GM23338 (cell line): Measurements from ENCODE around the gene FAM3D. TPM values are rescaled to one million over a fixed set of nuclear protein-coding genes. Genes with fewer than 3 reads are reported as not detected.

Experiments
- ATAC-seq: fragments of 200-7000 bp; cut with Tn5 transposase; 3 replicates; pipeline ENCODE4 v1.9.1; 2020
- DNase-seq: peaks from one replicate; pipeline ENCODE4 v3.0.0-alpha.2; 2015; ENCODE audit warnings: low spot score
- H2AFZ ChIP-seq: fragments of 200-600 bp; sonication (generic); 2 replicates; pipeline ENCODE4 v1.8.0; 2016; ENCODE audit warnings: antibody characterized with exemption, mild to moderate bottlenecking, moderate library complexity
- H3F3A ChIP-seq: fragments of 200-600 bp; sonication (generic); replicated peaks from 2 replicates; pipeline ENCODE4 v1.8.0; 2017; ENCODE audit warnings: antibody characterized with exemption, mixed run types, low read depth
- H3K27ac ChIP-seq: fragments of 200-600 bp; sonication (generic); 2 replicates; pipeline ENCODE4 v1.6.1; 2016; ENCODE audit warnings: low read depth
- H3K27me3 ChIP-seq: fragments of 200-600 bp; sonication (generic); 2 replicates; pipeline ENCODE4 v1.8.0; 2016; ENCODE audit warnings: mild to moderate bottlenecking, mixed run types, moderate library complexity; ENCODE audit not compliant: insufficient read depth
- H3K36me3 ChIP-seq: fragments of 200-600 bp; sonication (generic); 2 replicates; pipeline ENCODE4 v1.8.0; 2016; ENCODE audit warnings: mild to moderate bottlenecking; ENCODE audit not compliant: insufficient read depth
- H3K4me1 ChIP-seq: fragments of 200-600 bp; sonication (generic); 2 replicates; pipeline ENCODE4 v1.8.0; 2016; ENCODE audit warnings: mild to moderate bottlenecking, moderate library complexity; ENCODE audit not compliant: insufficient read depth
- H3K4me2 ChIP-seq: fragments of 200-600 bp; sonication (generic); 2 replicates; pipeline ENCODE4 v1.7.1; 2017; ENCODE audit warnings: mixed run types
- H3K4me3 ChIP-seq: fragments of 200-600 bp; sonication (generic); 2 replicates; pipeline ENCODE4 v1.6.1; 2016; ENCODE audit warnings: mixed run types
- H3K79me2 ChIP-seq: fragments of 200-600 bp; sonication (generic); replicated peaks from 2 replicates; pipeline ENCODE4 v1.8.0; 2017; ENCODE audit warnings: mild to moderate bottlenecking; ENCODE audit not compliant: insufficient read depth
- H3K9me2 ChIP-seq: fragments of 200-600 bp; sonication (generic); 2 replicates; pipeline ENCODE4 v1.8.0; 2017; ENCODE audit not compliant: insufficient read depth
- H4K20me1 ChIP-seq: fragments of 200-600 bp; sonication (generic); replicated peaks from 2 replicates; pipeline ENCODE4 v1.8.0; 2017; ENCODE audit warnings: mild to moderate bottlenecking; ENCODE audit not compliant: insufficient read depth
- H3K27ac Mint-ChIP-seq: 2 replicates; pipeline ENCODE4 v1.8.0; 2020; ENCODE audit warnings: inconsistent platforms, mild to moderate bottlenecking, moderate library complexity, mixed read lengths
- H3K27me3 Mint-ChIP-seq: 3 replicates; pipeline ENCODE4 v1.8.0; 2022; ENCODE audit warnings: low read depth, mild to moderate bottlenecking, moderate library complexity, mixed read lengths, inconsistent platforms; ENCODE audit not compliant: insufficient read depth, poor library complexity
- H3K36me3 Mint-ChIP-seq: 3 replicates; pipeline ENCODE4 v1.8.0; 2021; ENCODE audit warnings: low read depth, mild to moderate bottlenecking, inconsistent platforms, moderate library complexity, mixed read lengths
- H3K4me1 Mint-ChIP-seq: 3 replicates; pipeline ENCODE4 v1.8.0; 2020; ENCODE audit warnings: mild to moderate bottlenecking, inconsistent platforms, mixed read lengths
- H3K4me3 Mint-ChIP-seq: 3 replicates; pipeline ENCODE4 v1.8.0; 2021; ENCODE audit warnings: moderate library complexity, mild to moderate bottlenecking, inconsistent platforms, mixed read lengths
- H3K9me3 Mint-ChIP-seq: 3 replicates; pipeline ENCODE4 v1.8.0; 2020; ENCODE audit warnings: moderate library complexity, mild to moderate bottlenecking, inconsistent platforms, mixed read lengths
- CREB1 ChIP-seq: fragments of 250-450 bp; sonication (Bioruptor Pico); IDR thresholded peaks from 2 replicates; pipeline ENCODE4 v1.5.0; 2020; ENCODE audit warnings: low read depth, mild to moderate bottlenecking, moderate library complexity
- EZH2phosphoT487 ChIP-seq: fragments of 200-600 bp; sonication (generic); IDR thresholded peaks from one replicate; pipeline ENCODE4 v1.8.1; 2018; ENCODE audit warnings: antibody characterized with exemption; ENCODE audit not compliant: unreplicated experiment
- JUNB ChIP-seq: IDR thresholded peaks from one replicate; pipeline ENCODE4 v1.6.1; 2016; ENCODE audit warnings: antibody characterized with exemption; ENCODE audit not compliant: unreplicated experiment
- POLR2AphosphoS5 ChIP-seq: IDR thresholded peaks from 2 replicates; pipeline ENCODE4 v1.6.1; 2016; ENCODE audit warnings: antibody characterized with exemption, low read depth
- REST ChIP-seq: IDR thresholded peaks from one replicate; pipeline ENCODE4 v1.6.1; 2018; ENCODE audit warnings: antibody characterized with exemption; ENCODE audit not compliant: unreplicated experiment
- STAT1 ChIP-seq: IDR thresholded peaks from one replicate; pipeline ENCODE4 v1.6.1; 2016; ENCODE audit warnings: antibody characterized with exemption; ENCODE audit not compliant: unreplicated experiment
- ZNF114 ChIP-seq: fragments of 250-450 bp; sonication (Bioruptor Pico); IDR thresholded peaks from 2 replicates; pipeline ENCODE4 v1.5.0; 2020; ENCODE audit warnings: mild to moderate bottlenecking, moderate library complexity
- ZNF331 ChIP-seq: fragments of 250-450 bp; sonication (Bioruptor Pico); IDR thresholded peaks from 2 replicates; pipeline ENCODE4 v1.5.0; 2020; ENCODE audit warnings: low read depth, mild to moderate bottlenecking, moderate library complexity
- polyA plus RNA-seq: library from polyadenylated mRNA; unstranded; fragments of >200 nt; fragmentation: Nextera tagmentation; extraction: Ambion mirVana; gene quantifications from 2 replicates; pipeline ENCODE4 v1.2.1, GENCODE V29; 2016
- total RNA-seq: library from RNA; depleted of rRNA; stranded (reverse); fragments of >200 nt; shearing (Covaris generic); gene quantifications from 2 replicates; pipeline ENCODE4 v1.2.3, GENCODE V29; 2014
- TF ChIP-seq, protein P1 (sequence below): IDR thresholded peaks from 2 replicates; pipeline ENCODE4 v1.6.1; 2016; ENCODE audit warnings: antibody characterized with exemption
- TF ChIP-seq, protein P2 (sequence below): fragments of 250-450 bp; sonication (Bioruptor Pico); IDR thresholded peaks from 2 replicates; pipeline ENCODE4 v1.5.0; 2020; ENCODE audit warnings: mild to moderate bottlenecking, moderate library complexity
- TF ChIP-seq, protein P3 (sequence below), 2 experiments: fragments of 200-600 bp in 1 of 2; sonication (generic) in 1 of 2; conservative IDR thresholded peaks; 2 replicates each; pipeline versions ENCODE4 v1.5.1 to v1.6.1; 2016 to 2017; ENCODE audit warnings: antibody characterized with exemption in 2 of 2, low read depth in 2 of 2, mild to moderate bottlenecking in 2 of 2, moderate library complexity in 1 of 2

The FAM3D gene
- total and polyA plus RNA-seq, 2 experiments from 2014 or later: 0.26 TPM; not detected in 1

- peaks cover 23% of the 10 kb centered on the region for H3K9me2 ChIP-seq
- no peak overlapping the region for H2AFZ ChIP-seq
- peaks cover 5% of the 10 kb centered on the region; the same call in 1 of the 2 replicates for H3K36me3 ChIP-seq
- no peak for TF ChIP-seq STAT1
- no peak for TF ChIP-seq REST
- TF ChIP-seq ZNF114 (CRISPR knock-in tag): no peak
- TF ChIP-seq JUNB: no peak
- no peak for TF ChIP-seq CREB1 (CRISPR knock-in tag)
- TF ChIP-seq, protein P1, sequence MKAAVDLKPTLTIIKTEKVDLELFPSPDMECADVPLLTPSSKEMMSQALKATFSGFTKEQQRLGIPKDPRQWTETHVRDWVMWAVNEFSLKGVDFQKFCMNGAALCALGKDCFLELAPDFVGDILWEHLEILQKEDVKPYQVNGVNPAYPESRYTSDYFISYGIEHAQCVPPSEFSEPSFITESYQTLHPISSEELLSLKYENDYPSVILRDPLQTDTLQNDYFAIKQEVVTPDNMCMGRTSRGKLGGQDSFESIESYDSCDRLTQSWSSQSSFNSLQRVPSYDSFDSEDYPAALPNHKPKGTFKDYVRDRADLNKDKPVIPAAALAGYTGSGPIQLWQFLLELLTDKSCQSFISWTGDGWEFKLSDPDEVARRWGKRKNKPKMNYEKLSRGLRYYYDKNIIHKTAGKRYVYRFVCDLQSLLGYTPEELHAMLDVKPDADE: no peak
- no peak for TF ChIP-seq EZH2phosphoT487
- no peak for TF ChIP-seq POLR2AphosphoS5
- TF ChIP-seq, protein P2, sequence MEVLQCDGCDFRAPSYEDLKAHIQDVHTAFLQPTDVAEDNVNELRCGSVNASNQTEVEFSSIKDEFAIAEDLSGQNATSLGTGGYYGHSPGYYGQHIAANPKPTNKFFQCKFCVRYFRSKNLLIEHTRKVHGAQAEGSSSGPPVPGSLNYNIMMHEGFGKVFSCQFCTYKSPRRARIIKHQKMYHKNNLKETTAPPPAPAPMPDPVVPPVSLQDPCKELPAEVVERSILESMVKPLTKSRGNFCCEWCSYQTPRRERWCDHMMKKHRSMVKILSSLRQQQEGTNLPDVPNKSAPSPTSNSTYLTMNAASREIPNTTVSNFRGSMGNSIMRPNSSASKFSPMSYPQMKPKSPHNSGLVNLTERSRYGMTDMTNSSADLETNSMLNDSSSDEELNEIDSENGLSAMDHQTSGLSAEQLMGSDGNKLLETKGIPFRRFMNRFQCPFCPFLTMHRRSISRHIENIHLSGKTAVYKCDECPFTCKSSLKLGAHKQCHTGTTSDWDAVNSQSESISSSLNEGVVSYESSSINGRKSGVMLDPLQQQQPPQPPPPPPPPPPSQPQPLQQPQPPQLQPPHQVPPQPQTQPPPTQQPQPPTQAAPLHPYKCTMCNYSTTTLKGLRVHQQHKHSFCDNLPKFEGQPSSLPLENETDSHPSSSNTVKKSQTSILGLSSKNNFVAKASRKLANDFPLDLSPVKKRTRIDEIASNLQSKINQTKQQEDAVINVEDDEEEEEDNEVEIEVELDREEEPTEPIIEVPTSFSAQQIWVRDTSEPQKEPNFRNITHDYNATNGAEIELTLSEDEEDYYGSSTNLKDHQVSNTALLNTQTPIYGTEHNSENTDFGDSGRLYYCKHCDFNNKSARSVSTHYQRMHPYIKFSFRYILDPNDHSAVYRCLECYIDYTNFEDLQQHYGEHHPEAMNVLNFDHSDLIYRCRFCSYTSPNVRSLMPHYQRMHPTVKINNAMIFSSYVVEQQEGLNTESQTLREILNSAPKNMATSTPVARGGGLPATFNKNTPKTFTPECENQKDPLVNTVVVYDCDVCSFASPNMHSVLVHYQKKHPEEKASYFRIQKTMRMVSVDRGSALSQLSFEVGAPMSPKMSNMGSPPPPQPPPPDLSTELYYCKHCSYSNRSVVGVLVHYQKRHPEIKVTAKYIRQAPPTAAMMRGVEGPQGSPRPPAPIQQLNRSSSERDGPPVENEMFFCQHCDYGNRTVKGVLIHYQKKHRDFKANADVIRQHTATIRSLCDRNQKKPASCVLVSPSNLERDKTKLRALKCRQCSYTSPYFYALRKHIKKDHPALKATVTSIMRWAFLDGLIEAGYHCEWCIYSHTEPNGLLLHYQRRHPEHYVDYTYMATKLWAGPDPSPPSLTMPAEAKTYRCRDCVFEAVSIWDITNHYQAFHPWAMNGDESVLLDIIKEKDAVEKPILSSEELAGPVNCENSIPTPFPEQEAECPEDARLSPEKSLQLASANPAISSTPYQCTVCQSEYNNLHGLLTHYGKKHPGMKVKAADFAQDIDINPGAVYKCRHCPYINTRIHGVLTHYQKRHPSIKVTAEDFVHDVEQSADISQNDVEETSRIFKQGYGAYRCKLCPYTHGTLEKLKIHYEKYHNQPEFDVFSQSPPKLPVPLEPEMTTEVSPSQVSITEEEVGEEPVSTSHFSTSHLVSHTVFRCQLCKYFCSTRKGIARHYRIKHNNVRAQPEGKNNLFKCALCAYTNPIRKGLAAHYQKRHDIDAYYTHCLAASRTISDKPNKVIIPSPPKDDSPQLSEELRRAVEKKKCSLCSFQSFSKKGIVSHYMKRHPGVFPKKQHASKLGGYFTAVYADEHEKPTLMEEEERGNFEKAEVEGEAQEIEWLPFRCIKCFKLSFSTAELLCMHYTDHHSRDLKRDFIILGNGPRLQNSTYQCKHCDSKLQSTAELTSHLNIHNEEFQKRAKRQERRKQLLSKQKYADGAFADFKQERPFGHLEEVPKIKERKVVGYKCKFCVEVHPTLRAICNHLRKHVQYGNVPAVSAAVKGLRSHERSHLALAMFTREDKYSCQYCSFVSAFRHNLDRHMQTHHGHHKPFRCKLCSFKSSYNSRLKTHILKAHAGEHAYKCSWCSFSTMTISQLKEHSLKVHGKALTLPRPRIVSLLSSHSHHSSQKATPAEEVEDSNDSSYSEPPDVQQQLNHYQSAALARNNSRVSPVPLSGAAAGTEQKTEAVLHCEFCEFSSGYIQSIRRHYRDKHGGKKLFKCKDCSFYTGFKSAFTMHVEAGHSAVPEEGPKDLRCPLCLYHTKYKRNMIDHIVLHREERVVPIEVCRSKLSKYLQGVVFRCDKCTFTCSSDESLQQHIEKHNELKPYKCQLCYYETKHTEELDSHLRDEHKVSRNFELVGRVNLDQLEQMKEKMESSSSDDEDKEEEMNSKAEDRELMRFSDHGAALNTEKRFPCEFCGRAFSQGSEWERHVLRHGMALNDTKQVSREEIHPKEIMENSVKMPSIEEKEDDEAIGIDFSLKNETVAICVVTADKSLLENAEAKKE: no peak
- TF ChIP-seq, protein P3, sequence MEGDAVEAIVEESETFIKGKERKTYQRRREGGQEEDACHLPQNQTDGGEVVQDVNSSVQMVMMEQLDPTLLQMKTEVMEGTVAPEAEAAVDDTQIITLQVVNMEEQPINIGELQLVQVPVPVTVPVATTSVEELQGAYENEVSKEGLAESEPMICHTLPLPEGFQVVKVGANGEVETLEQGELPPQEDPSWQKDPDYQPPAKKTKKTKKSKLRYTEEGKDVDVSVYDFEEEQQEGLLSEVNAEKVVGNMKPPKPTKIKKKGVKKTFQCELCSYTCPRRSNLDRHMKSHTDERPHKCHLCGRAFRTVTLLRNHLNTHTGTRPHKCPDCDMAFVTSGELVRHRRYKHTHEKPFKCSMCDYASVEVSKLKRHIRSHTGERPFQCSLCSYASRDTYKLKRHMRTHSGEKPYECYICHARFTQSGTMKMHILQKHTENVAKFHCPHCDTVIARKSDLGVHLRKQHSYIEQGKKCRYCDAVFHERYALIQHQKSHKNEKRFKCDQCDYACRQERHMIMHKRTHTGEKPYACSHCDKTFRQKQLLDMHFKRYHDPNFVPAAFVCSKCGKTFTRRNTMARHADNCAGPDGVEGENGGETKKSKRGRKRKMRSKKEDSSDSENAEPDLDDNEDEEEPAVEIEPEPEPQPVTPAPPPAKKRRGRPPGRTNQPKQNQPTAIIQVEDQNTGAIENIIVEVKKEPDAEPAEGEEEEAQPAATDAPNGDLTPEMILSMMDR (conservative IDR thresholded peaks at IDR 0.05; ENCODE audit: low read depth in 2 of 2): no peak
- no peak for TF ChIP-seq ZNF331
- no peaks in the 10 kb centered on the region for H3K27me3 Mint-ChIP-seq
- ATAC-seq (no peak), DNase-seq (no peak)
- H3K79me2 ChIP-seq: no peaks in the 10 kb centered on the region
- H4K20me1 ChIP-seq: no peaks in the 10 kb centered on the region
- H3K27me3 ChIP-seq: no peaks in the 10 kb centered on the region
- H3K4me1 Mint-ChIP-seq: no peaks in the 10 kb centered on the region
- H3K4me2 ChIP-seq: no peak overlapping the region
- no peak overlapping the region for H3K27ac Mint-ChIP-seq
- H3K9me3 Mint-ChIP-seq: peaks cover 43% of the 10 kb centered on the region
- H3F3A ChIP-seq: no peaks in the 10 kb centered on the region
- H3K36me3 Mint-ChIP-seq: peaks cover 27% of the 10 kb centered on the region; the same call in 2 of the 3 replicates
- H3K4me3 ChIP-seq: no peak overlapping the region
- no peak overlapping the region for H3K27ac ChIP-seq
- H3K4me3 Mint-ChIP-seq: no peak overlapping the region
- no peaks in the 10 kb centered on the region for H3K4me1 ChIP-seq
Observed at GRCh38 chr3:58696093-58696492, 29.5 kb upstream of the FAM3D start.
